Measurements from ENCODE around the gene PARD3B. TPM values are rescaled to one million over a fixed set of nuclear protein-coding genes. Genes with fewer than 3 reads are reported as not detected.

PARD3B gene
- total RNA-seq, 1 donor from 2014 or later, result 1.6 TPM

- no peak for TF ChIP-seq CTCF (IDR thresholded peaks at IDR 0.05; ENCODE audit: insufficient read depth, low read length, severe bottlenecking)
- FAIRE-seq (peak; percentile 73), DNase-seq (ENCODE audit: low read depth) (peak; percentile 88)
- H3K27me3 ChIP-seq (ENCODE audit: control insufficient read depth, insufficient read depth, low read length), result no peaks in the 10 kb centered on the region
- H3K4me3 ChIP-seq (ENCODE audit: low read depth, low read length), result no peak overlapping the region
- H3K36me3 ChIP-seq (ENCODE audit: control insufficient read depth, insufficient read depth, low read length), result no peaks in the 10 kb centered on the region
These were observed 1105.2 kb downstream of the PARD3B start for GRCh38 chr2:205650450-205650849.

GRCh38 chr2:205650931-205651330 lies 1105.7 kb downstream of the PARD3B start:
- DNase-seq (ENCODE audit: low read depth) (no peak), FAIRE-seq (no peak)
- no peaks in the 10 kb centered on the region for H3K36me3 ChIP-seq (ENCODE audit: control insufficient read depth, insufficient read depth, low read length)
- H3K4me3 ChIP-seq (ENCODE audit: low read depth, low read length), result no peak overlapping the region
- TF ChIP-seq CTCF (IDR thresholded peaks at IDR 0.05; ENCODE audit: insufficient read depth, low read length, severe bottlenecking), result no peak
- no peaks in the 10 kb centered on the region for H3K27me3 ChIP-seq (ENCODE audit: control insufficient read depth, insufficient read depth, low read length)

- FAIRE-seq (no peak), DNase-seq (ENCODE audit: low read depth) (no peak)
- Histone ChIP-seq H3K27me3 (ENCODE audit: control insufficient read depth, insufficient read depth, low read length) (no peaks in the 10 kb centered on the region), H3K4me3 (ENCODE audit: low read depth, low read length) (no peak overlapping the region), H3K36me3 (ENCODE audit: control insufficient read depth, insufficient read depth, low read length) (no peaks in the 10 kb centered on the region)
- no peak for TF ChIP-seq CTCF (IDR thresholded peaks at IDR 0.05; ENCODE audit: insufficient read depth, low read length, severe bottlenecking)
These were observed 1106.4 kb downstream of the PARD3B start for GRCh38 chr2:205651719-205652118.

- no peak overlapping the region for H3K4me3 ChIP-seq (ENCODE audit: low read depth, low read length)
- FAIRE-seq, result no peak
- H3K36me3 ChIP-seq (ENCODE audit: control insufficient read depth, insufficient read depth, low read length), result no peaks in the 10 kb centered on the region
- no peaks in the 10 kb centered on the region for H3K27me3 ChIP-seq (ENCODE audit: control insufficient read depth, insufficient read depth, low read length)
- no peak for TF ChIP-seq CTCF (IDR thresholded peaks at IDR 0.05; ENCODE audit: insufficient read depth, low read length, severe bottlenecking)
- peak; percentile 86 for DNase-seq (ENCODE audit: low read depth)
These were observed 1109.8 kb downstream of the PARD3B start for GRCh38 chr2:205654878-205655605.

- Histone ChIP-seq H3K27me3 (ENCODE audit: control insufficient read depth, insufficient read depth, low read length) (no peaks in the 10 kb centered on the region), H3K4me3 (ENCODE audit: low read depth, low read length) (no peak overlapping the region), H3K36me3 (ENCODE audit: control insufficient read depth, insufficient read depth, low read length) (no peaks in the 10 kb centered on the region)
- FAIRE-seq (no peak), DNase-seq (ENCODE audit: low read depth) (no peak)
- no peak for TF ChIP-seq CTCF (IDR thresholded peaks at IDR 0.05; ENCODE audit: insufficient read depth, low read length, severe bottlenecking)
These were observed 1110.6 kb downstream of the PARD3B start for GRCh38 chr2:205655779-205656456.

Measured in bronchial epithelial cell (primary cell).